Limb (tissue), 2 donors: ENCODE data around the gene CENPN.

Source experiments
- DNase-seq, 2 donors: peaks; one replicate each; pipeline ENCODE4 v3.0.0-alpha.2; 2016; ENCODE audit errors: extremely low spot score in 2 of 2

CENPN gene

GRCh38 chr16:81077076-81077940, 70.3 kb downstream of the CENPN start, which contains the start of gene C16orf46:
Gene C16orf46, minus strand, starts transcription at chr16:81077238. Its CDS starts 13,283 bp downstream, at chr16:81063955.
- DNase-seq = peak; percentile 94 to 100

GRCh38 chr16:81080233-81080632, 73.2 kb downstream of the CENPN start:
- peak in 1 of 2 donors; percentile 9 for DNase-seq

GRCh38 chr16:81081014-81081413, 74.0 kb downstream of the CENPN start:
- DNase-seq = no peak
